GM21390 (cell line): Measurements from ENCODE around the gene PHETA2.
"Not testable (repeated sequence)": the region's sequence is repeated elsewhere in the genome, so short reads cannot be mapped to it uniquely, and the experiment has no call there.

Experiments used
- ATAC-seq: cut with Tn5 transposase; IDR thresholded peaks from one replicate; pipeline ENCODE4 v1.9.1; 2021; ENCODE audit not compliant: unreplicated experiment

Gene PHETA2

DNA sequence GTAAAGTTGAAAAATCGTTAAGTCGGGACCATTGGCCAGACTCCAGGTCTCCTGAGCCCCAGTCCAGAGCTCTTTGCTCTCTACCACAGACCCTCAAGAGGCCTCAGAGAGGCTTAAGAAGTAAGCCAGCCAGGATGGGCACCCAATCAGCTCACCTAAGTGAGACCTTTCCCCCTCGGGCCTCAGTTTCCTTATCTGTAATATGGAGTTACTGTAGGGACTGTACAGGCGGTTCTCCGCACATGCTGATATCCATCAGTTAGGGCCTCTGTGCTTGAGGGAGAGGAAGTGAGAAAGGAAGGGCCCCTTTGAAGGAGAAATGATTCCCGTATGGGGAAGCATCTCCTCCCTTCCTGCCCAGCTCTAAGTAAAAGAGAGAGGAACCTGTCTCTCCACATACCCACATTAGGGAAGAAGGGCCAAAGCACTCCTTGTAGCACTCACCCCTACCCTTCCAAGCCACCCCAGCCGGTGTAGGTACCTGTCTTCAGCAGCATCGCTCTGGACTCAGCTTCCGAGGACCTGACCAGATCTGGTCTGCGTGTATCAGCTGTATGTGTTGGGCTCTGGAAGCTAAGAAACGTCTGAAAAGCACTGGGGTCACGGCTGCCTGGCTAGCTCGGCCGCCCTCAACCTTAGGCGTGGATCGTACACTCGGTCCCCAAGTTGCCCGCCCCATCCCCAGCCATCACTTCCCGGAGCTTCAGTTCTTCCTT, 4.1 kb upstream of the PHETA2 start:
- ATAC-seq = peak; percentile 26

DNA sequence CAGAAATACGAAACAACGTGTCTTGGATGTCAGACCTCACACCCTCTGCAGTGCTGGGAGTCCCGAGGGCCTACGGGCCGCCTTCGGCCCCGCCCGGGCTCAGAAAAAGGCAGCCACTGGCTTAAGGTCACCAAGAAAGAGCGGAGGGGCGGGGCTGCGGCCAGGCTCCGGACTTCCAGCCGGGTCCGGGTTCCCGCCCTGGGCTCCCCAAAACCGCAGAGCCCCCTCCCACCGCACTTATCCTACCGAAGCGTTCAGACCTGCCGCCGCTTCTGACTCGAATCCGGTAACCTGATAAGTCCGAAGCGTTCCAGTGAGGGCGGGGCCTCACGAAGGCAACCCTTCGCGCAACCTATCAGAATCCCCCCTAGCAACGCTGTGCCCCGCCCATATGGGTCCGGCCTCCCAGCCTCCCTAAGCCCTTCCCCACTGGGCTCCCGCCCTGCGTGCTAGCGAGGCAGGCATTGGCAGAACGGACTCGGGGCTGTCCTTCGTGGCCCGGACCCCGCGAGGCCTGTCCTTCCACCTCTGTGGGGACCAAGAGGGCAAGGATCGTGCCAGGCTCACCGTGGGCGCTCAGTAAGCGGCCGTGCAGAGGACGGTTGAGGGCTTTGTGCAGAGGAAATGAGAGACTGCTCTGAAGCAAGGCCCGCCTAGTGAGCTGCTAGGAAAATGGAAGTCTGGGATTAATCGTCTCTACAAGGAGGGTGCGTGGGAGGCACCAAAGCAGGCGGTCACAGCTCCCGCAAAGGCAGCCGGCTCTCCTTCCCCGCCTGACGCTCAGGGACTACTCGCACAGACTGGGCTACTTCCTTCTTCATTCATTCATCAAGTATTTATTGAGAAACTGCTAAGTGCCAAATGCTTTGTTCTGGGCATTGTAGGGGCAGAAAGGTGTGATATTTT, 3.3 kb upstream of the PHETA2 start, which contains the start of gene NAGA:
NAGA (minus strand) TSS at position 296 of the 906 bp plus-strand sequence. CDS start 515 bp downstream, outside the sequence.
- ATAC-seq = peak; percentile 91

DNA sequence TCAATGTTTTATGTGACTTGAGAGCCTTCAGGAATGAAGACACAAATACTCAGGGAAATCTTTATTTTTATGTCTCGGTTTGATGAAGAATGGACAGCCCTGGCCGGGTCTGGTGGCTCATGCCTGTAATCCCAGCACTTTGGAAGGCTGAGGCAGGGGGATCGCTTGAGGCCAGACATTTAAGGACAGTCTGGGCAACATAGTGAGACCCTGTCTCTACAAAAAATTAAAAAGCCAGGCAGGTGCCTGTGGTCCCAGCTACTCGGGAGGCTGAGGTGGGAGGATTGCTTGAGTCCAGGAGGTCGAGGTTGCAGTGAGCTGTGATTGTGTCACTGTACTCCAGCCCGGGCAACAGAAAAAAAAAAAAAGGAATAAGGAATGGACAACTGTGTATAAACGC, 2.5 kb upstream of the PHETA2 start:
- ATAC-seq = not testable (repeated sequence)

DNA sequence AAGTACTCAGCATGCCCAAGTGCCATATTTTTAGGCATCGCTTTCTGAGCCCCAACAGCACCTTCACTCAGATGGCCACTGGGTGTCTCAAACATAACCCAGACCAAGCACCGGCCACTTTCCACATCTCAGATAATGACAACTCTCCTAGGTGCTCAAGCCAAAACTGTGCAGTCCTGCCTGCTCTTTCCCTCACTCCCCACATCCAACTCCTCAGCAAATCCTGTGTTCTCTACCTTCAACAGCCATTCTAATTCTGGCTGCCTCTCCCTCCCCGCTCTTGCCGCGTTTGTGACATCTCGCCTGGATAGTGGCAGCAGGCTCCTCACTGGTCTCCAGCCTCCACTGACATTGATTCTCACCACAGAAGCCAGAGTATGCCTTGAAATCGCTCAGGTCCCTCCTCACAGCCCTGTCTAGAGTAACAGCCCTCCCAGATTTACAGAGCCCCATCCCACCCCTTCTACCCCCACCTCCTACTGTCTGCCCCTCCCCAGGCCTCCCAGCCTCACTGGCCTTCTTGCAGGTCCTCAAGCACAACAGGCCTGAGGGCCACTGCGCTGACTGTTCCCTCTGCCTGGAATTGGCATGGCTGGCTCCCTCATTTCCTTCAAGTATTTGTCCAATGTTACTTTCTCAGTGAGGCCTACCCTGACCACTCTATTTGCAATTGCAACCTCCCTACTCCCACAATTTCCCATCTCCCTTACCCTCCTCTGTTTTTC, 1.3 kb upstream of the PHETA2 start:
- no peak for ATAC-seq

DNA sequence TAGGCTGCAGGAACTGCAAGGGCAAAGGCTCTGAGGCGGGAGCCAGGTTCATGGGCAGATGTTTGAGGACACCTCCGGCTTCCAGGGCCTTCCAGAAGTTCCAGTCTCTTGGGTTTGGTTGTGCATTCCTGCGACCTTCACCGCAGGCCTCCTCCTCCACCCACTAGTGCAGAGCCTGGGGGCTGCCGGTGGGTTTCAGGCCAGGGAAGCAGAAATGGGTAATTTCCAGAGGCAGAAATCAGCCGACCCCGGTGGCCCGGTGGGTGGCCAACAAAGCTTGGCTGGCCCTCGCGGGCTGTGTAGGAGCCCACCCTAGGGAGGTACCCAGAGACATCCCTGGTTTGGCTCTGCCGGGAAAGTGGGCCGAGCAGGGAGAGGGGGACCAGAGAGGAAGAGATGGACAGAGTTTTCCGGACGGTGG, 417 bp upstream of the PHETA2 start:
- ATAC-seq = no peak

DNA sequence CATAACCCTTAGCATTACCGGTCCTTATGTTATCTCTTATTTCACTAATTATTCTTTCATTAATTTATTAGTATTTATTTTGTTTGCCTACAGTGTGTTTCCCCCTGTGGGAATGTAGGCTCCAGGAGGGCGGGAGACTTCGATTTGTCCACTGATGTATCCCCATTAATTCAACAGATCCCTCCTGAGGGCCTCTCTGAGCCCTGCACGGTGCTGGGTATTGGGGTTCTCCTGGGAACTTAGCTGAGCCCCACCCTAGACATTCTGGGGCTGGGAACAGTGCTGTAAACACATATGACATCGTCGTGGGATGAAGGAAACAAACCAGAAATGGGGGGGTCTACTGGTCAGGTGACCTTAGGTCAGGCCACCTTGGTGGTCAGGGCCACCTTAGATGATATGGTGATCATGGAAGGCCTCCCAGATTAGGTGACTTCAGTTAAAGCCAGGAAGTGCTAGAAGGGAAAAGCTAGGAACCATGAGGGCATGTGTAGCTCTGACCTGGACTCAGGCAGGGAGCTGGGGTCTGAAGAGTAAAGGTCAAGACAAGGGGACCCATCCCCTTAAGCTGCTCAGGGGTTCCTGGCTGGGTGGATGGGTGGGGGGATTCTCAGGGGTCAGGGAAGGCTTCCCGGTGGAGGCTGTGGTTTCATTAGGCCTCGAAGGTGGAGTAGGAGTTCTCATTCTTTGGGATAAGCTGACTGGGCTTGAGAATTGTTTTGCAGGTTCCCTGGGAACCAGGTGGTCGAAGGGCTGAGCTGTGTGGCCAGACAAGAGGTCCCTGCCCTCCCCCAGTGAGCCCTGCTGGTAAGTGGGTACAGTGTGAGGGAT, 1.0 kb downstream of the PHETA2 start:
- no peak for ATAC-seq

DNA sequence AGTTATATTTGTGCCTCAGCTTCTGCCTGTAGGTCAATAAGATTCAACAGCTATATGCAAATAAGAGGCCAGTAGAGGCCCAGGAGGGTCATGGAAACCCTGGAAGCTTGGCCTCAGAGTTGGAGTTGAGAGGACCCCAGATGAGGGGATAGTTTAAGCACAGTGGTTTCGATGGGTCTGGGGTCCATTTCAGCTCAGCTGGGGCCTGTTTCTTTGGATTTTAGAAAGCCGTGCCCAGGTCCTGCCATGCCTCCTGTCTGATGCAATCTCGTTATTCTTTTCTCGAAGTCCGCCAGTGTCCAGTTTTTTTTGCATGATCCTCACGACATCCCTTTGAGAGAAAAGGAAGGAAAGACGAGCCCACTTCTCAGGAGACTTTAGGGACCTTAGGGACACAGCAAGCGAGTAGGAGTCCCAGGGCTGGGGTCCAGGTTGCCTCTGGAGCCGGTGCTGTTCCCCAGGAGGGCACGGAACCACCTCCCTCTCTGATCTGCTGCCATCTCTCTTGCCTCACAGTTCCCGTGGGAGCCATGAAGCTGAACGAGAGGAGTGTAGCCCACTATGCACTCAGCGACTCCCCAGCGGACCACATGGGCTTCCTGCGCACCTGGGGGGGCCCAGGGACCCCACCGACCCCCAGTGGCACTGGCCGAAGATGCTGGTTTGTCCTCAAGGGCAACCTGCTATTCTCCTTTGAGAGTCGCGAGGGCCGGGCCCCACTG, 2.9 kb downstream of the PHETA2 start:
- ATAC-seq = no peak

DNA sequence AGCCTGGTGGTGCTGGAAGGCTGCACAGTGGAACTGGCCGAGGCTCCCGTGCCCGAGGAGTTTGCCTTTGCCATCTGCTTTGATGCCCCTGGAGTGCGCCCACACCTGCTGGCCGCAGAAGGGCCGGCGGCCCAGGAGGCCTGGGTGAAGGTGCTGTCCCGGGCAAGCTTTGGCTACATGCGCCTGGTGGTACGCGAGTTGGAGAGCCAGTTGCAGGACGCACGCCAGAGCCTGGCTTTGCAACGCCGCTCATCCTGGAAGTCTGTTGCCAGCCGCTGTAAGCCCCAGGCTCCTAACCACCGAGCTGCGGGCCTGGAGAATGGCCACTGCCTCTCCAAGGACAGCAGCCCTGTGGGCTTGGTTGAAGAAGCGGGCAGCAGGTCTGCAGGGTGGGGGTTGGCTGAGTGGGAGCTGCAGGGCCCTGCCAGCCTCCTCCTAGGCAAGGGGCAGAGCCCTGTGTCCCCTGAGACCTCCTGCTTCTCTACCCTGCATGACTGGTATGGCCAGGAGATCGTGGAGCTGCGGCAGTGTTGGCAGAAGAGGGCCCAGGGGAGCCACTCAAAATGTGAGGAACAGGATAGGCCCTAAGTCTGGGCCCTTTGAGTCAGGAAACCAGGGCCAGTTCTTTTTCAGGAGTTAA, 3.6 kb downstream of the PHETA2 start:
- no peak for ATAC-seq

DNA sequence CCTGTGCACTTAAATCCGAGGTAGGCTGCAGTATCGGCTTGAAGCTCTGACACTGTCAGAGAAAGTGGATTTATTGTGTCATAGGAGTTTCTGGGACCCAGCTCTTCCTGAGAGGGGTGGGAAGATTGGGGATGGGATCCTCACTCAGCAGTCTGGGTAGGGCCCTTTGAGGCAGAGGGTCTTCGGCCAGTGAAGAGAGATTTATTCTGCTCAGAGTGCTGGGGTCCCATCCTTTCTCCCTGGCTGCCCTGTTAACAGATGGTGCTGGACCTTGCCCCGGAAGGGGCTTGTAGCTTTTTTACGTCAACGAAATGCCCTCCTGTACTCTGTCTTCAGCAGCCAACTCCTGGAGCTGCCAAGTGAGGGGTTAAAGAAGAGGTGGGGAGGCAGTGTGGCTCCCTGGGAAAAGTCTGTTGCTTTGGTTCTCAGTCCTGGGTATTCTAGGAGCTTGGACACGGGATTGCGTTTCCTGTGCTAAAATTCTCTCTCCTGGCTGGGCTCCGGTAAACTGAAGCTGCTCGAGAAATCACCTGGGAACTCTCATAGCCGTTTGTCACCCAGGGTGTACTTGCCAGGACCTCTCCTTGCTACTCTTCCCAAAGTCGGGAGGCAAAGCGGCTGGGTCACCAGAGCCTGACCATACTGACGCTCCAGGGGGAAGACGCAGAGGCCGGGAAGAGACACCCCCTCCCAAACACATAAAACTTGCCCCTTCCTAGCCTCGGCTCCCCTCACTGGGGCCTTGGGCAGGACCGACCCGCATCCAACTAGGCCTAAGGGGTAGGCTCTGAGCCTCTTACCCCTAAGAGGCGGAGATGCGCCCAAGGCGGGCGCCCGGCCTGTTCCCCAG, 4.6 kb downstream of the PHETA2 start:
- no peak for ATAC-seq

DNA sequence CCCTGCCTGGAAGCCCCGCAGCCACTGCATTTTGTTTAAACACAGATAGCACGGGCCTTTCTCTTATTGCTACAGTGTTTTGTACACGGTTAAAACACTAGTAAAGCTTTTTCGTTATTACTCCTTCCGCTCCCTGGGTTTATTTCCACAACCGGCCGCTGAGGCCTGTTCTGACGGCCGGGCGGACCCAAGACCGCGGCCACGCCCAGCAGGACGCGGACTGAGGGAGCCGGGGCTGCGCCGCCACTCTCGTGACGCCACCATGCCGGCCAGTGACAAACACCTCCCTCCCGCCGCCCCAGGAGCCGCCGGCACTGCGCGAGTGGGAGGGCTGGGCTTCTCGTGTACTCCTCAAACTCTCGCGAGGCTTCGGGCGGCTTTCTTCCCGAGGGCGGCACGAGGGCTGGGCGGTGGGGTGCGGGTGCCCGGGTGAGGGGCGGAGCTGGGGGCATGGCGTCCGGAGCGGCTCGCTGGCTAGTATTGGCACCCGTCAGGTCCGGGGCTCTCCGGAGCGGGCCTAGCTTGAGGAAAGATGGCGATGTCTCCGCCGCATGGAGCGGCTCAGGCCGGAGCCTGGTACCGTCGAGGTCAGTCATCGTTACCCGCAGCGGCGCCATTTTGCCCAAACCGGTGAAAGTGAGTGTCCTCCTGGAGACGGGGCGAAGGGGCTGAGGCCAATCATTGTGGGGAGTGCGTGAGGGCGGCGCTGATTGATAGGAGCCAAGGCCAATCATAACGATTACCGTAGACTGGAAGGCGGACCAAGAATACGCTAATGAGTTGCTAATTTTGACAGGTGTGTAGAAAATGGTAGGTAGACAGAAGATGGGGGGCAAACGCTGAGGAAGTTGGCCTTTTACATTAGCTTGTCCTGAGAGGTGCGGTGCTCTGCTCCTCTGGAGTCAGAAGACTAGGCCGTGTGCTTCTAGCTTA, 5.5 kb downstream of the PHETA2 start, which contains the start of gene SMDT1:
SMDT1 (plus strand) TSS at position 382 of the 933 bp plus-strand sequence; CDS start at position 451, 69 bp downstream.
- peak; percentile 78 for ATAC-seq

DNA sequence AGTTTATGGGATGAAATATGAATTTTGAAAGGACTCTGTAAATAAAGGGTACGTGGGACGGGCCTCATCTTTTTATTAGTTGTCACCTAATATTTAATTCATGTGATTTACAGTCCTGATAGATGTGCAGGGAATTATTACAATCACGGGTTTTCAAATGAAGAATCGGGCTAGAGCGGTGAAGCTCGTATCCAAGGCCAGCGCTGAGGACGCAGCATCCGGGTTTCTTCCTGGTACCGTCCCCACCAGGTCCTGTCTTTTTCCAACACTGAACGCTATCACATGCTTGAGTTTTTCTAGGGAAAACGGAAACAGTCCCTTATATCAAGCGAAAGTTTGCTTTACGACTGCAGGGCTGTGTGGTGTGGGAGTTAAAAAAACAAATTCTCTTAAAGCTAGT, 6.2 kb downstream of the PHETA2 start:
- no peak for ATAC-seq

DNA sequence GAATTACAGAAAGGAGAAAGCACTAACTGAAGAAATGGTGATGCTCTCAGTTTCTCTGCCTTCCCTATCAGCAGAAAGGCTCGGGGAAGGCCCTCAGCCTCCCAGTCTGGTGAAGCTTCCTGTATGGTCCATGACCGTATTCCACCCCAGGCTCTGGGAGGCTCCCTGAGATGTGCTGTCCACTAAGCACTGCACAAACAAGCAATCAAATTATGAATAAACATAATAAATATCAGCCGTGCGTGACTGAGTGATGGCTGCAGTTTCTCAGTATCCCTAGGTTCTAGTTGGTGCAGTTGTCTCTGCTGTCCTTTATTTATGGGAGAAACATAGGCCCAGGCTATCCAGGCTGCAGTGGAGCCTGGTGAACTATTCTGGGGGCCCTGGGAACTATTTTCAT, 9.1 kb downstream of the PHETA2 start:
- no peak for ATAC-seq

DNA sequence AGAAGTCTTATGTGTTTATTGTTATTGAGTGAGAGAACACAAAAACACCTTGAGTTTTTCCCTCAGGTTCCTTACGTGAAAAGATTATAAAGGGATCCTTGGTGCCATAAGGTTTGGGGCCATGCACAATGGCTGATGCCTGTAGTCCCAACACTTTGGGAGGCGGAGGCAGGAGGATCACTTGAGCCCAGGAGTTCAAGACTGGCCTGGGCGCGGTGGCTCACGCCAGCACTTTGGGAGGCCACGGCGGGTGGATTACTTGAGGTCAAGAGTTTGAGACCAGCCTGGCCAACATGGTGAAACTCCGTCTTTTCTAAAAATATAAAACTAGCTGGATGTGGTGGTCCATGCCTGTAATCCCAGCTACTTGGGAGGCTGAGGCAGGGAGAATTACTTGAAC, 10.8 kb downstream of the PHETA2 start:
- ATAC-seq = no peak

DNA sequence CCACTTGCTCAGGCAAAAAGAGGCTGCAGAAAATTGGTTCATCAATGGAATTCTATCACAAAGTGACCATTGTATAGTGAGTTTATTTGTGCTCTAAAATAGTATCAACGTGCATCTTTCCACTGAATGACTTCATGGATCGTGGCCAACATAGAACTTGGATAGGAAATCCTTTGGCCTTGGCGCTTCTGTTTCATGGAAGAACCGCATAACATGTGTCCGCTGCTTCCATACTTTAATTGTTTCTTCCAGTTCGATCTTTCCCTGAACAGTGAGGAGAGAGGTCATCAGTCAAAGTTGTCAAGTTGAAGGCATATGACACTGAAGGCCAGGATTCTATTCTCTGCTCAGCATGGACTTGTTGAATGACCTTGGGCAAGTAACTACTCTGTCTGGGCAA, 12.0 kb downstream of the PHETA2 start:
- ATAC-seq = no peak

DNA sequence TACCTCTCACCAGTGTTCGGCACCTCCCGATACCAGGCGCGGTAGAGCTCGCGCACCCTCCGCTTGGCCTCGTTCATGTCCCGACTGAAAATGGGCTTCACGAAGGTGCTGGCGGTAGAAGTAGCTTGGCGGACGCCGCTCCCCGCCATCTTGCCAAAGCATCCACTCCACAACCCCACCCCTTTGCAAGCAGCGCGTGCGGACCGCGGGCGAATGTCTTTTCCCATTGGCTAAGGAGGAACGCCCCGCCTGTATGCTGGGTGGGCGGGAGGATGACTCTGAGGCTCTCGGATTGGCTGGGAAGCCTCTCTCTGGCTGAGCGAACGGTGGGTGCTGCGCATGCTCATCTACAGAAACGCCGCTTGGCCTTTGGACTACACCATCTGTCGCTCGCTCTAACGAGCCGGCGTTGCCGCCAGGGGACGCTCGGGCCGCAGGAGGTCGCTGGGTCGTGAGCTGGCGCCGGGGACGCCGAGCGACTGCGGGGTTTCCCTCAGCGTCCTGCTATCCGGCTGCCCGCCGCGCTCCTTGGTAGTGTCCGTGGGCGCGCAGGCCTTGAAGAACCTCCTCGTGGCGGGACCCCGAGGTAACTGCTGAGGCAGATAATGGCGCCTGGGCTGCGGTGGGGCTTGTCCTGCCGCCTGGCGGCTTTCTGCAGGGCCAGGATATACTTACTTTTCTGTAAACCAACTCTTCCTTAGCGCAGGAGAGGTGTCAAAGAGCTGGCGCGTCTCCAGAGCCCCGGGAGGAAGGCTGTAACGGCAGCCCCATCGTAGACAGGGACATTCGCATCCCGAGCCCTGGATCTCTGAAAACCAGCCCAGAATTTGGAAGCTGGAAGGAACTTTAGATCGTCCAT, 16.8 kb downstream of the PHETA2 start, which contains the start of gene NDUFA6:
NDUFA6 (minus strand) TSS at position 177 of the 859 bp plus-strand sequence; CDS start at position 149, 28 bp downstream.
- peak; percentile 88 for ATAC-seq

DNA sequence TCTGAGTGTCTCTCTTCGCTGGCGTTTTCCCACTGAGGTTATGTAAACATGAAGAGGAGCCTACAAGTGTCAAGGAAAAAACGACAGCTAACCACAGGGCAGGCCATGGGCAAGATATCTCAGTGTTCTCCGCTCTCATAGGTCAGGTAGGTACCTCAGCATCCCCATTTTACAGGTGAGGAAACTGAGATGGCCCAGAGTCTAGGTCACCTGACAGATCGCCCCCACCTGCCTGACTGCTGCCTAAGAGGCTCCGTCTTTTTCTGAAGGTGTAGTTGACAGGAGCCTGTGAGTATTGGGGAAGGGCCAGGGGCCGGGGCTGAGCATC, 17.4 kb downstream of the PHETA2 start:
- no peak for ATAC-seq
